SK-N-SH (cell line): ENCODE results near the gene AZIN2. TPM values are rescaled to one million over a fixed set of nuclear protein-coding genes. Genes with fewer than 3 reads are reported as not detected.

Source experiments
- CTCF ChIA-PET: fragments of 300-600, 350-600 bp; formaldehyde crosslinking; extraction: SDS; loops from one replicate; lab custom pipeline; 2021; lab: Yijun Ruan, JAX
- POLR2A ChIA-PET: fragments of 350-600 bp; sonication (Branson Sonifier 250); formaldehyde crosslinking; extraction: SDS; loops from one replicate; lab custom pipeline; 2020; ENCODE audit warnings: antibody characterized with exemption, inconsistent platforms; lab: Yijun Ruan, JAX
- DNase-seq: peaks from one replicate; pipeline ENCODE4 v3.0.0; 2012
- H2AFZ ChIP-seq: fragments of 200-600 bp; sonication (generic); 2 replicates; pipeline ENCODE4 v1.8.1; 2016; ENCODE audit warnings: antibody characterized with exemption, mild to moderate bottlenecking, low read depth
- H3F3A ChIP-seq: fragments of 200-600 bp; sonication (generic); replicated peaks from 2 replicates; pipeline ENCODE3; 2016; ENCODE audit warnings: antibody characterized with exemption, mild to moderate bottlenecking; ENCODE audit not compliant: insufficient read depth
- H3K27ac ChIP-seq, 2 experiments: fragments of 200-500 bp in 1 of 2; fragments of 200-600 bp in 1 of 2; sonication (Bioruptor generic) in 1 of 2; sonication (generic), shearing (Covaris generic) in 1 of 2; 2 replicates each; pipeline versions ENCODE4 v1.5.1 to v1.6.1; 2014 to 2016; ENCODE audit warnings: low read depth in 2 of 2, inconsistent platforms in 1 of 2, low read length in 1 of 2, mild to moderate bottlenecking in 1 of 2, mixed read lengths in 1 of 2
- H3K27me3 ChIP-seq: fragments of 200-600 bp; sonication (generic), shearing (Covaris generic); 2 replicates; pipeline ENCODE4 v1.6.1; 2016; ENCODE audit warnings: mixed run types; ENCODE audit not compliant: insufficient read depth
- H3K36me3 ChIP-seq, 2 experiments: fragments of 200-500 bp in 1 of 2; fragments of 200-600 bp in 1 of 2; sonication (Bioruptor generic) in 1 of 2; sonication (generic) in 1 of 2; replicated peaks in 1 of 2; 2 replicates each; pipeline versions ENCODE3 to v1.5.1; 2014 to 2016; ENCODE audit warnings: low read length in 1 of 2, mild to moderate bottlenecking in 1 of 2; ENCODE audit not compliant: insufficient read depth in 2 of 2, control insufficient read depth in 1 of 2
- H3K4me1 ChIP-seq, 2 experiments: fragments of 200-500 bp in 1 of 2; fragments of 200-600 bp in 1 of 2; sonication (Bioruptor generic) in 1 of 2; sonication (generic), shearing (Covaris generic) in 1 of 2; 2 replicates each; pipeline versions ENCODE4 v1.5.1 to v1.6.1; 2014 to 2016; ENCODE audit warnings: low read depth in 1 of 2, low read length in 1 of 2, mixed run types in 1 of 2; ENCODE audit not compliant: insufficient read depth in 2 of 2, control insufficient read depth in 1 of 2
- H3K4me2 ChIP-seq: fragments of 200-600 bp; sonication (generic), shearing (Covaris generic); 2 replicates; pipeline ENCODE4 v1.6.1; 2017; ENCODE audit warnings: mixed run types
- H3K4me3 ChIP-seq, 2 experiments: fragments of 200-500 bp in 1 of 2; fragments of 200-600 bp in 1 of 2; sonication (Bioruptor generic) in 1 of 2; sonication (generic), shearing (Covaris generic) in 1 of 2; 2 replicates each; pipeline versions ENCODE4 v1.5.1 to v1.8.1; 2014 to 2016; ENCODE audit warnings: low read depth in 2 of 2, inconsistent platforms in 1 of 2, low read length in 1 of 2, mild to moderate bottlenecking in 1 of 2, mixed read lengths in 1 of 2, moderate library complexity in 1 of 2
- H3K79me2 ChIP-seq: fragments of 200-600 bp; sonication (generic); 2 replicates; pipeline ENCODE4 v1.8.1; 2017; ENCODE audit warnings: mild to moderate bottlenecking; ENCODE audit not compliant: insufficient read depth
- H3K9ac ChIP-seq: fragments of 200-600 bp; sonication (generic); 2 replicates; pipeline ENCODE4 v1.6.1; 2017; ENCODE audit warnings: mixed run types
- H3K9me2 ChIP-seq: fragments of 200-600 bp; sonication (generic); 2 replicates; pipeline ENCODE4 v1.6.1; 2017; ENCODE audit warnings: mixed run types
- H3K9me3 ChIP-seq: fragments of 200-600 bp; sonication (generic); 2 replicates; pipeline ENCODE4 v1.6.1; 2017; ENCODE audit warnings: mixed run types, mild to moderate bottlenecking, moderate library complexity
- H4K20me1 ChIP-seq: fragments of 200-600 bp; sonication (generic); 2 replicates; pipeline ENCODE4 v1.6.1; 2017; ENCODE audit warnings: mild to moderate bottlenecking, mixed run types; ENCODE audit not compliant: insufficient read depth
- FOXM1 ChIP-seq: IDR thresholded peaks from 2 replicates; pipeline ENCODE4 v1.4.0; 2012; ENCODE audit warnings: low read depth, mild to moderate bottlenecking
- MXI1 ChIP-seq: IDR thresholded peaks from 2 replicates; pipeline ENCODE4 v1.6.1; 2012; ENCODE audit warnings: mild to moderate bottlenecking, low read depth, low read length, improper control_type of control experiment
- RAD21 ChIP-seq: IDR thresholded peaks from 2 replicates; pipeline ENCODE4 v1.6.1; 2012; ENCODE audit warnings: mild to moderate bottlenecking, low read length
- TCF12 ChIP-seq: IDR thresholded peaks from 2 replicates; pipeline ENCODE4 v1.4.0; 2012
- WGBS: methylation state at CpG from one replicate; pipeline ENCODE4 v1.1.6; 2017; ENCODE audit warnings: low lambda C conversion rate; 5-methylcytosine and 5-hydroxymethylcytosine counted together
- polyA plus RNA-seq, 3 experiments: library from polyadenylated mRNA; depleted of rRNA; stranded (reverse); fragments of >200 nt; gene quantifications; 2 replicates each; pipeline ENCODE4 v1.2.3, GENCODE V29; 2012
- TF ChIP-seq, protein P1 (sequence below): IDR thresholded peaks from 2 replicates; pipeline ENCODE4 v1.4.0; 2012; ENCODE audit warnings: low read depth, borderline replicate concordance
- TF ChIP-seq, protein P2 (sequence below): IDR thresholded peaks from 2 replicates; pipeline ENCODE4 v1.6.1; 2012; ENCODE audit warnings: mild to moderate bottlenecking, low read depth, low read length, moderate library complexity
- TF ChIP-seq, protein P3 (sequence below): fragments of 200-600 bp; sonication (generic); IDR thresholded peaks from 2 replicates; pipeline ENCODE4 v1.6.1; 2017; ENCODE audit warnings: antibody characterized with exemption, mild to moderate bottlenecking, moderate library complexity

AZIN2 gene
- polyA plus RNA-seq, 1 of the 3 experiments (the other 2 are of a cell fraction) = 17.8 TPM

DNA sequence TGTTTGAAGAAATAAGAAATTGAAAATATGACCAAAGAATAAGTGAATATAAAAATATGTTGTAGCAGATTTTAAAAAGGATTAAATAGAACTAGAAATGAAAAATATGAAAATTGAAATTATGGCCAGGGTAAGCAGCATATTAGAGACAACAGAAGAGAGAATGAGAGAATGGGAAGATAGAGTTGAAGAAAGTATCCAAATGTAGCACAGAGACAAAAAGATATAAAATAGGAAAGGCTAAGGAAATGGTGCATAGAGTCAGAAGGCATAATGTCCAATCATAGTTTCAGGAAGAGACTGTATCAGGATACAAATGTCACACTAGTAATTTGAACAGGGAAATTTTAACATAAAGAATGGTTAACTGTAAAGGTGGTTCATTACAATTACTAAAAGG lies 29.5 kb downstream of the AZIN2 start (continued):
- TF ChIP-seq, protein P1, sequence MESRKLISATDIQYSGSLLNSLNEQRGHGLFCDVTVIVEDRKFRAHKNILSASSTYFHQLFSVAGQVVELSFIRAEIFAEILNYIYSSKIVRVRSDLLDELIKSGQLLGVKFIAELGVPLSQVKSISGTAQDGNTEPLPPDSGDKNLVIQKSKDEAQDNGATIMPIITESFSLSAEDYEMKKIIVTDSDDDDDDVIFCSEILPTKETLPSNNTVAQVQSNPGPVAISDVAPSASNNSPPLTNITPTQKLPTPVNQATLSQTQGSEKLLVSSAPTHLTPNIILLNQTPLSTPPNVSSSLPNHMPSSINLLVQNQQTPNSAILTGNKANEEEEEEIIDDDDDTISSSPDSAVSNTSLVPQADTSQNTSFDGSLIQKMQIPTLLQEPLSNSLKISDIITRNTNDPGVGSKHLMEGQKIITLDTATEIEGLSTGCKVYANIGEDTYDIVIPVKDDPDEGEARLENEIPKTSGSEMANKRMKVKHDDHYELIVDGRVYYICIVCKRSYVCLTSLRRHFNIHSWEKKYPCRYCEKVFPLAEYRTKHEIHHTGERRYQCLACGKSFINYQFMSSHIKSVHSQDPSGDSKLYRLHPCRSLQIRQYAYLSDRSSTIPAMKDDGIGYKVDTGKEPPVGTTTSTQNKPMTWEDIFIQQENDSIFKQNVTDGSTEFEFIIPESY = no peak
- no peak for TF ChIP-seq FOXM1
- TF ChIP-seq, protein P2, sequence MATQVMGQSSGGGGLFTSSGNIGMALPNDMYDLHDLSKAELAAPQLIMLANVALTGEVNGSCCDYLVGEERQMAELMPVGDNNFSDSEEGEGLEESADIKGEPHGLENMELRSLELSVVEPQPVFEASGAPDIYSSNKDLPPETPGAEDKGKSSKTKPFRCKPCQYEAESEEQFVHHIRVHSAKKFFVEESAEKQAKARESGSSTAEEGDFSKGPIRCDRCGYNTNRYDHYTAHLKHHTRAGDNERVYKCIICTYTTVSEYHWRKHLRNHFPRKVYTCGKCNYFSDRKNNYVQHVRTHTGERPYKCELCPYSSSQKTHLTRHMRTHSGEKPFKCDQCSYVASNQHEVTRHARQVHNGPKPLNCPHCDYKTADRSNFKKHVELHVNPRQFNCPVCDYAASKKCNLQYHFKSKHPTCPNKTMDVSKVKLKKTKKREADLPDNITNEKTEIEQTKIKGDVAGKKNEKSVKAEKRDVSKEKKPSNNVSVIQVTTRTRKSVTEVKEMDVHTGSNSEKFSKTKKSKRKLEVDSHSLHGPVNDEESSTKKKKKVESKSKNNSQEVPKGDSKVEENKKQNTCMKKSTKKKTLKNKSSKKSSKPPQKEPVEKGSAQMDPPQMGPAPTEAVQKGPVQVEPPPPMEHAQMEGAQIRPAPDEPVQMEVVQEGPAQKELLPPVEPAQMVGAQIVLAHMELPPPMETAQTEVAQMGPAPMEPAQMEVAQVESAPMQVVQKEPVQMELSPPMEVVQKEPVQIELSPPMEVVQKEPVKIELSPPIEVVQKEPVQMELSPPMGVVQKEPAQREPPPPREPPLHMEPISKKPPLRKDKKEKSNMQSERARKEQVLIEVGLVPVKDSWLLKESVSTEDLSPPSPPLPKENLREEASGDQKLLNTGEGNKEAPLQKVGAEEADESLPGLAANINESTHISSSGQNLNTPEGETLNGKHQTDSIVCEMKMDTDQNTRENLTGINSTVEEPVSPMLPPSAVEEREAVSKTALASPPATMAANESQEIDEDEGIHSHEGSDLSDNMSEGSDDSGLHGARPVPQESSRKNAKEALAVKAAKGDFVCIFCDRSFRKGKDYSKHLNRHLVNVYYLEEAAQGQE = no peak

DNA sequence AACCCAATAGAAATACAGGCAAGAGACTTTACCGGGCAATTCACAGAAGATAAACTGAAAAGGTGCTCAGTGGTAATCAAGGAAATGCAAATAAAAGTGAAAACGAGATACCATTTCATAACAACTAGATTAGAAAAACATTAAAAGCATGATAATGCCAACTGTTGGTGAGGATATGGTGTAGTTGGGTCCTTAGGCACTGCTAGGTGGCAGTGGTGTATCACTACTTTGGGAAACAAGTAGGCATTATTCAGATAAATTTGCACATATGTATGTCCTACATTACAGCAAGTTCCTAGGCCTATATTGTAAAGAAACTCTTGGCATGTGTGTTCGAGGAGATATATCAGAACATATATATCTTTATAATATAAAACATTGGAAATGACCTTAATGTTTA lies 31.0 kb downstream of the AZIN2 start:
- no peak overlapping the region for H3K4me3 ChIP-seq
- H3K4me1 ChIP-seq = no peaks in the 10 kb centered on the region
- 53% methylated on average over 3 of the region's 3 CpGs for WGBS
- peaks cover 9% of the 10 kb centered on the region for H3K9me3 ChIP-seq
- H4K20me1 ChIP-seq = no peaks in the 10 kb centered on the region
- ChIA-PET POLR2A (no interaction called here), CTCF (no interaction called here)
- no peak overlapping the region for H3K9ac ChIP-seq
- H3K4me2 ChIP-seq = no peak overlapping the region
- TF ChIP-seq, protein P3, sequence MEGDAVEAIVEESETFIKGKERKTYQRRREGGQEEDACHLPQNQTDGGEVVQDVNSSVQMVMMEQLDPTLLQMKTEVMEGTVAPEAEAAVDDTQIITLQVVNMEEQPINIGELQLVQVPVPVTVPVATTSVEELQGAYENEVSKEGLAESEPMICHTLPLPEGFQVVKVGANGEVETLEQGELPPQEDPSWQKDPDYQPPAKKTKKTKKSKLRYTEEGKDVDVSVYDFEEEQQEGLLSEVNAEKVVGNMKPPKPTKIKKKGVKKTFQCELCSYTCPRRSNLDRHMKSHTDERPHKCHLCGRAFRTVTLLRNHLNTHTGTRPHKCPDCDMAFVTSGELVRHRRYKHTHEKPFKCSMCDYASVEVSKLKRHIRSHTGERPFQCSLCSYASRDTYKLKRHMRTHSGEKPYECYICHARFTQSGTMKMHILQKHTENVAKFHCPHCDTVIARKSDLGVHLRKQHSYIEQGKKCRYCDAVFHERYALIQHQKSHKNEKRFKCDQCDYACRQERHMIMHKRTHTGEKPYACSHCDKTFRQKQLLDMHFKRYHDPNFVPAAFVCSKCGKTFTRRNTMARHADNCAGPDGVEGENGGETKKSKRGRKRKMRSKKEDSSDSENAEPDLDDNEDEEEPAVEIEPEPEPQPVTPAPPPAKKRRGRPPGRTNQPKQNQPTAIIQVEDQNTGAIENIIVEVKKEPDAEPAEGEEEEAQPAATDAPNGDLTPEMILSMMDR = peak; percentile 22; the same call in 1 of the 2 replicates
- TF ChIP-seq MXI1 (no peak), RAD21 (peak; percentile 61), TCF12 (no peak)
- TF ChIP-seq, all 33 proteins: peak for 2
- no peaks in the 10 kb centered on the region for H3F3A ChIP-seq
- H3K79me2 ChIP-seq = no peaks in the 10 kb centered on the region
- DNase-seq = peak; percentile 18
- no peaks in the 10 kb centered on the region for H3K27me3 ChIP-seq
- no peaks in the 10 kb centered on the region for H3K9me2 ChIP-seq
- H2AFZ ChIP-seq = no peak overlapping the region
- no peak overlapping the region for H3K27ac ChIP-seq
- peaks cover 0 to 13% of the 10 kb centered on the region in 2 experiments for H3K36me3 ChIP-seq
